Cardiac muscle cell (in vitro differentiated cells and primary cell): Measurements from ENCODE around the gene HORMAD2. TPM values are rescaled to one million over a fixed set of nuclear protein-coding genes. Genes with fewer than 3 reads are reported as not detected.

Source experiments
- DNase-seq, 2 donors: peaks; one replicate each; pipeline versions ENCODE4 v3.0.0 to v3.0.0-alpha.2; 2010 to 2017; ENCODE audit warnings: low read depth in 1 of 2, low spot score in 1 of 2
- H3K27ac ChIP-seq: fragments of 200-600 bp; sonication (generic); 2 replicates; pipeline ENCODE4 v1.5.1; 2016
- H3K27me3 ChIP-seq: fragments of 200-600 bp; sonication (generic); 2 replicates; pipeline ENCODE4 v1.6.0; 2016; ENCODE audit warnings: control low read depth
- H3K36me3 ChIP-seq: fragments of 200-600 bp; sonication (generic); 2 replicates; pipeline ENCODE4 v1.5.1; 2016; ENCODE audit warnings: control low read depth
- H3K4me1 ChIP-seq: fragments of 200-600 bp; sonication (generic); 2 replicates; pipeline ENCODE4 v1.8.1; 2017; ENCODE audit warnings: low read depth, mild to moderate bottlenecking, mixed run types
- H3K4me3 ChIP-seq: fragments of 200-600 bp; sonication (generic); 2 replicates; pipeline ENCODE4 v1.5.1; 2016; ENCODE audit warnings: mild to moderate bottlenecking
- H3K9me3 ChIP-seq: fragments of 200-600 bp; sonication (generic); 2 replicates; pipeline ENCODE4 v1.5.1; 2017; ENCODE audit warnings: low read depth, mild to moderate bottlenecking, control low read depth
- CTCF ChIP-seq: IDR thresholded peaks from 2 replicates; pipeline ENCODE4 v1.5.1; 2012; ENCODE audit warnings: low read depth, mild to moderate bottlenecking, low read length
- polyA plus RNA-seq: library from polyadenylated mRNA; unstranded; fragments of >200 nt; fragmentation: Nextera tagmentation; extraction: Ambion mirVana; gene quantifications from 2 replicates; pipeline ENCODE4 v1.2.1, GENCODE V29; 2016
- total RNA-seq: library from RNA; depleted of rRNA; stranded (reverse); fragments of >200 nt; gene quantifications from 2 replicates; pipeline ENCODE4 v1.2.3, GENCODE V29; 2016

The HORMAD2 gene
- total and polyA plus RNA-seq, 2 experiments from 2014 or later: not detected

GRCh38 chr22:30064172-30064571 is 16.1 kb upstream of the HORMAD2 start:
- Histone ChIP-seq H3K27ac (no peak overlapping the region), H3K36me3 (no peaks in the 10 kb centered on the region), H3K27me3 (no peaks in the 10 kb centered on the region), H3K4me3 (no peak overlapping the region), H3K9me3 (no peaks in the 10 kb centered on the region), H3K4me1 (no peaks in the 10 kb centered on the region)
- TF ChIP-seq CTCF: no peak
- no peak for DNase-seq

- H3K9me3 ChIP-seq: no peaks in the 10 kb centered on the region
- no peak for DNase-seq
- no peak overlapping the region for H3K4me3 ChIP-seq
These were observed 6.5 kb upstream of the HORMAD2 start for GRCh38 chr22:30073743-30074142.

GRCh38 chr22:30074147-30074546 is 6.1 kb upstream of the HORMAD2 start:
- H3K27ac ChIP-seq: no peak overlapping the region
- H3K4me1 ChIP-seq: no peaks in the 10 kb centered on the region
- no peak overlapping the region for H3K4me3 ChIP-seq
- no peaks in the 10 kb centered on the region for H3K9me3 ChIP-seq
- no peaks in the 10 kb centered on the region for H3K36me3 ChIP-seq
- no peak for DNase-seq
- H3K27me3 ChIP-seq: peaks cover 14% of the 10 kb centered on the region
- no peak for TF ChIP-seq CTCF

More at GRCh38 chr22:30073743-30074142, 6.5 kb upstream of the HORMAD2 start:
- Histone ChIP-seq H3K27me3 (peaks cover 14% of the 10 kb centered on the region), H3K27ac (no peak overlapping the region), H3K4me1 (no peaks in the 10 kb centered on the region), H3K36me3 (no peaks in the 10 kb centered on the region)
- TF ChIP-seq CTCF: no peak

GRCh38 chr22:30074994-30075393 is 5.3 kb upstream of the HORMAD2 start:
- Histone ChIP-seq H3K4me1 (no peaks in the 10 kb centered on the region), H3K4me3 (no peak overlapping the region), H3K27ac (no peak overlapping the region), H3K36me3 (no peaks in the 10 kb centered on the region), H3K9me3 (no peaks in the 10 kb centered on the region), H3K27me3 (peaks cover 14% of the 10 kb centered on the region)
- TF ChIP-seq CTCF: no peak
- DNase-seq: no peak

- no peak for TF ChIP-seq CTCF
- Histone ChIP-seq H3K4me3 (no peak overlapping the region), H3K27me3 (peaks cover 14% of the 10 kb centered on the region), H3K36me3 (no peaks in the 10 kb centered on the region), H3K27ac (no peak overlapping the region), H3K9me3 (no peaks in the 10 kb centered on the region), H3K4me1 (no peaks in the 10 kb centered on the region)
- no peak for DNase-seq
These were observed 2.9 kb upstream of the HORMAD2 start for GRCh38 chr22:30077279-30077880.
